ENCODE measurements around the gene AMIGO1. TPM values are rescaled to one million over a fixed set of nuclear protein-coding genes. Genes with fewer than 3 reads are reported as not detected.

The AMIGO1 gene
- polyA plus RNA-seq, 3 donors = 6.2 to 8.1 (median 6.7) TPM

GRCh38 chr1:109538827-109539555, 29.5 kb upstream of the AMIGO1 start:
- no peak for DNase-seq (ENCODE audit: extremely low read depth in 1 of 11, low read depth in 9 of 11, low spot score in 4 of 11)

GRCh38 chr1:109537450-109538178, 28.1 kb upstream of the AMIGO1 start:
- no peak for DNase-seq (ENCODE audit: extremely low read depth in 1 of 11, low read depth in 9 of 11, low spot score in 4 of 11)

GRCh38 chr1:109535971-109536491, 26.5 kb upstream of the AMIGO1 start:
- DNase-seq (ENCODE audit: extremely low read depth in 1 of 11, low read depth in 9 of 11, low spot score in 4 of 11) = no peak

GRCh38 chr1:109535481-109535880, 26.0 kb upstream of the AMIGO1 start:
- no peak for DNase-seq (ENCODE audit: extremely low read depth in 1 of 11, low read depth in 9 of 11, low spot score in 4 of 11)

- DNase-seq (ENCODE audit: extremely low read depth in 1 of 11, low read depth in 9 of 11, low spot score in 4 of 11) = no peak
Observed at GRCh38 chr1:109534307-109534858, 24.9 kb upstream of the AMIGO1 start.

GRCh38 chr1:109532365-109533136, 23.0 kb upstream of the AMIGO1 start:
- peak in 9 of 11 donors; percentile 60 to 79 (median 70) for DNase-seq (ENCODE audit: extremely low read depth in 1 of 11, low read depth in 9 of 11, low spot score in 4 of 11)

GRCh38 chr1:109531826-109532364, 22.4 kb upstream of the AMIGO1 start:
- DNase-seq (ENCODE audit: extremely low read depth in 1 of 11, low read depth in 9 of 11, low spot score in 4 of 11) = no peak

GRCh38 chr1:109531380-109531779, 21.9 kb upstream of the AMIGO1 start:
- DNase-seq (ENCODE audit: extremely low read depth in 1 of 11, low read depth in 9 of 11, low spot score in 4 of 11) = no peak

GRCh38 chr1:109530457-109531087, 21.0 kb upstream of the AMIGO1 start:
- peak in 2 of 11 donors; percentile 40 to 50 for DNase-seq (ENCODE audit: extremely low read depth in 1 of 11, low read depth in 9 of 11, low spot score in 4 of 11)

- DNase-seq (ENCODE audit: extremely low read depth in 1 of 11, low read depth in 9 of 11, low spot score in 4 of 11) = no peak
Observed at GRCh38 chr1:109529881-109530456, 20.4 kb upstream of the AMIGO1 start.

- no peak for DNase-seq (ENCODE audit: extremely low read depth in 1 of 11, low read depth in 9 of 11, low spot score in 4 of 11)
Observed at GRCh38 chr1:109528712-109529111, 19.2 kb upstream of the AMIGO1 start.

GRCh38 chr1:109527846-109528695, 18.5 kb upstream of the AMIGO1 start:
- DNase-seq (ENCODE audit: extremely low read depth in 1 of 11, low read depth in 9 of 11, low spot score in 4 of 11) = no peak

- DNase-seq (ENCODE audit: extremely low read depth in 1 of 11, low read depth in 9 of 11, low spot score in 4 of 11) = no peak
Observed at GRCh38 chr1:109527098-109527811, 17.7 kb upstream of the AMIGO1 start.

- no peak for DNase-seq (ENCODE audit: extremely low read depth in 1 of 11, low read depth in 9 of 11, low spot score in 4 of 11)
Observed at GRCh38 chr1:109523706-109524105, 14.2 kb upstream of the AMIGO1 start.

GRCh38 chr1:109522026-109522425, 12.5 kb upstream of the AMIGO1 start:
- no peak for DNase-seq (ENCODE audit: extremely low read depth in 1 of 11, low read depth in 9 of 11, low spot score in 4 of 11)

GRCh38 chr1:109521002-109521951, 11.8 kb upstream of the AMIGO1 start:
- DNase-seq (ENCODE audit: extremely low read depth in 1 of 11, low read depth in 9 of 11, low spot score in 4 of 11) = no peak

Data from renal cortex interstitium (tissue), 11 donors.